Right renal pelvis (tissue), 4 donors: ENCODE measurements around the gene AFAP1L1. TPM values are rescaled to one million over a fixed set of nuclear protein-coding genes. Genes with fewer than 3 reads are reported as not detected.
"Not testable (repeated sequence)": the region's sequence is repeated elsewhere in the genome, so short reads cannot be mapped to it uniquely, and the experiment has no call there.

ENCODE experiments used
- DNase-seq, 4 donors: peaks; one replicate each; pipeline ENCODE4 v3.0.0-alpha.2; 2013; ENCODE audit warnings: low read depth in 4 of 4, low spot score in 3 of 4, missing footprints in 1 of 4
- polyA plus RNA-seq, 4 donors: library from polyadenylated mRNA; unstranded; fragments of 120-200 nt; gene quantifications; one replicate each; pipeline ENCODE4 v1.2.1, GENCODE V29; 2013; ENCODE audit not compliant: insufficient read length in 4 of 4

AFAP1L1 gene
- polyA plus RNA-seq, 4 donors, result 17.1 to 21.4 (median 19.3) TPM

DNA sequence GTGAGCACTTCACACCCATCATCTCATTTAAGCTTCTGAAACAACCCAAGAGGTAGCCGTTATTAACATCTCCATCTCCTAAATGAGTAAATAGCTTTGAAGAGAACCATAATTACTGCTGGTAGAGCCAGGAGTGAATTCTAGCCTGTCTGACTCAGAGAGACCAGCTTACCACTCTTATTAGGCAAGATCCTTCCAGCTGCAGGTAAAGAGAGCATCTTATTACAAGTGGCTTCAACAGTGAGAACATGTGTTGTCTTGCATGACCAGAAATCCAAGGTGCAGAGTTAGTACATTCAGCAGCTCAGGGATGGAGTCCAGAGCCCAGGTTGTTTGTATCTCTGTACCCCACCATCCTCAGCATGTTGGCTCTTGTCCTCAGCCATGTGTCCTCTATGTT lies 10.9 kb upstream of the AFAP1L1 start:
- DNase-seq, result no peak

DNA sequence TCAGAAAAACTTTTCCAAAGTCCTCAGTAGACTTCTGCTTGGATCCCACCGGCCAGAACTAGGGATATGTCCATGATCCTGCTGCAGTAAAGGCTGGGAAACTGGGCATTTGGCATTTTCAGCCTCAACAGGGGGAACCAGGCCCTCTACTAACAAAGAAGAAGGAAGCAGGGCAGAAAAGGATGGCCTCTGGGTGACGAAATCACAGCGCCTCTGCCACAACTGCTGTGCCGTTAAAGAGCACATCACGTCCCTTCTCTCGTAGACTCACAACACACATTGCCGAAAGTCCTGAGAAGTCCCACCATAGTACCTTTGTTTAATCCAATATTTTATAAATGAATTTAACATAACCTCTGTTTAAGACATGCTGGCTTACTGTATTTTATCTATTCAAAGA lies 10.4 kb upstream of the AFAP1L1 start:
- no peak for DNase-seq

DNA sequence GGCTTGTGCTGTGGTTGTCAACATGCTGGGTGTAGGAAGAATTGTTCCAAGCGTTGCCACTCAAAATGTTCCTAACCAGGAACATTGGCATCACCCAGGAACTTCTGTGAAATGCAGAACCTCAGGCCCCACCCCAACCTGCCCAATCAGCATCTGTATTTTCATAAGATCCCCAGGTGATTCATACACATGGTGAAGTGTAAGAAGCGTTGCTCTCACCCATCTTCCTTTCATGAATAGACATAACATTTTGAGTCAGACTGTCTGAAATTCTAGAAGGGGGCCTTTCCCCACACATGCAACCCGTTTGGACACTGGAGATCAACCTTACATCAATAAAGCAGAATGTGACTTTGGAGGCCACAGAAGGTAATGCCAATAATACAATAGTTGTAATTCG lies 9.3 kb upstream of the AFAP1L1 start:
- DNase-seq, result no peak

DNA sequence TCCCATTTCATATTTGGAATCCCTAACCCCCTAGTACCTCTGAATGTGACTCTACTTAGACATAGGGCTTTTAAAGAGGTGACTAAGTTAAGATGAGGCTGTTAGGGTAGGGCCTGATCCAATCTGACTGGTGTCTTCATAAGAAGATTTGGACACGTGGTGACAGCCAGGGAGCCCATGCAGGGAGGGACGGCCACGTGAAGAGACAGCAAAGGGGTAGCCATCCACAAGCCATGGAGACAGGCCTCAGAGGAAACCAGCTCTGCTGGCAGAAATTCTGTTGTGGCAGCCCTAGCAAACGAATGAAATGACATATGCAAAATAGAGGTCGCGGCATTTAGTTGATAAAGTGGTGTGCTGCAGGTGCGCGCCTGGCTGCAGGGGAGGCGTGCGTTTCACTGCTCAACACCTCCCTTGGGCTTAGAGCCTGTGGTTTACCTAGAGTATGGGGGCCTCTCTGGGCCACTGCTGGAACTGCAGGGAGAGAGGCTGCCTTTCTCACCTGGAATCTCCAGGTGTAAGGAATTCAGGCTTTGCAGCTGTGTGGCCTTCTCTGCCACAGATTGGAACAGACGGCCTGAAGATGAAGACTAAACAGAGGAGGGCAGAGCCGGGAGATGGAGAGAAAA lies 7.1 kb upstream of the AFAP1L1 start:
- no peak for DNase-seq

DNA sequence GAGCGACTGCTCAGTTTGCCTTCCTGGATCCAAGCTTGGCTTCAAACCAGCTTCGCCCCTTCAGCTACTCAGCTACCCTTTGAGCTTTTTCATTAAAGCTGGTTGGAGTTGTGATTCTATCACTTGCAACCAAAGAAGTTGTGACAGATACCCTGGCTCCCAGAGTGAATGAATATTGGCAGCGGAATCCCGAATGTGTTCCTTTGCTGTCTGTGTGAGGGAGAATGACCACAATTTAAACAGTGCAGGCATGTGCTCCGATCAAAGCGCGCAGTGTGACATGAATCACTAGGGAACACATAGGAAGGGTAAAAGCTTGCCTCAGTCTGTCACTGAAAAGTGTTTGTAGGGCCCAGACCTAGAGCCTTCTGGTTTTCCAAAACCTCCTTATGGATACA lies 6.6 kb upstream of the AFAP1L1 start:
- DNase-seq, result no peak

DNA sequence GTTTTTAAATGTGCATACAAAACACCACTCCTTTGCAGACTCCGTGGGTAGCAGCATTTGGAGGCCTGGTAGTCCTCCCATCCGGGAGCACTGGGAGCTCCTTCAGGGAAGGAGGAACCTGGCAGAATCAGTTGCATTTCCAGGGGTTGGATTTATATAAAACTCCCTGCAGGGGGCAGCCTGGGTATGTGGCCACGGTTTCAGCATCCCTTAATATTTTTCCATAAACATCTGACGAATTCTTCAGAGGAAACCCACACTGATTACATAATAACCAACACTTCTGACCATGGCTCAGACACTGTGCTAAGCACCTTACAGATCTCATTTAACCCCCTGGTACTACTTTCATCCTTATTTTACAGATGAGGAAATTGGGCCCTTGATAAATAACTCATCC lies 6.1 kb upstream of the AFAP1L1 start:
- DNase-seq, result no peak

DNA sequence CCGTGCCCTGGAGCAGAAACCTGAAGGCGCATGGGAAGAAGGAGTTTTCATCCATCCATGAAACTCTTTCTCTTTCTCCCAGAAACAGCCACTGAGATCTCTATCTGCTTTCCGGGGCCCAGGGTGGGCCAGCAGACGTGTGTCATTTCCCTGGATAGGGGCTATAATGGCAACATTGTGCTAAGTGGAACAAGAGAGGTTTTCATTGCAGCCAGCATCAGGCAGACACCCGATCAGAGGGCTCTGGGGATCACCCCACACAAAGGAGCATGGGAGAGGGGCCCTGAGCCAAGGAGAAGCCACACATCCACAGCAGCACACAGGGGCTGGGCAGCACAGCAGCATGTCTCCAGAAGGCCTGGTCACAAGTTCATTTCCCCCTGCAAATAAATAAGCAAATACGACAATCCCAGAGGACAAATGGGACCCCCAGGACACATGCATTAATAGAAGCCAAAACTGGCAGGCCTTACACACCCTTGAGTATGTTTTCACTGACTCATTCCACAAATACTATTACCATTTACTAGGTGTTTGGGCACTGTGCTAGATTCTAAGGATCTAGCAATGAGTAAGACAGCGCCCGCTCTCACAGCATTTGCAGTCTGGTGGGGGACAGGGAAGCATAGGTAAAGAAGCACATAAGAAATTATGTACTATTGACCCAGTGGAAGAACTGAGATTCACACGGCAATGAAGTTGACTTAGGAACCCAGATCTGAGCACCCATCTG lies 4.3 kb upstream of the AFAP1L1 start:
- no peak for DNase-seq

DNA sequence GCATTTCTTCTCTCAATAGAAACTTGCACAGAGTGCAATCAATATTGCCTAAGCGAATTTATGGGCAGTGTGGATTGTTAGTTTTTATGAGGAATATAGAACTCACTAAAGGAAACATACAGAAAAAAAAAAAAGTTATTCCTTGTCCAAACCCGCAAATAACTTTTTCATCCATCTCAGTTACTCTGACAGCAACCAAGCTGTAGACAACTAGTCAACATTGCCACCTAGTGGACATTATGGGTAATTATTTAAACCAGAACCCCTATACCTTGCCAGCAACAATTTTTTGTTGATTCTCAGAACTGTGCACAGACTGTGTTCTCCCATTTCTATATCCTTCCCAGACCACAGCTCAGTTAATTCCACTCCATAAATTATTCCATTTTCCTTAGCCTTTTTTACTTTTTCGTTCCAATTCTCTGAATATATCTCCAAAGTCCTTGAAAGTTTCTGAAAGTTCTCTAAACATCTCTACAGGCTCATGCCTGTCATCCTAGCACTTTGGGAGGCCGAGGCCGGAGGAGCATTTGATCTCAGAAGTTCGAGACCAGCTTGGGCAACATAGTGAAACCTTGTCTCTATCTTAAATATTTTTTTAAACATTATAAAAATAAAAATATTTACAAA lies 2.6 kb upstream of the AFAP1L1 start:
- no peak for DNase-seq

DNA sequence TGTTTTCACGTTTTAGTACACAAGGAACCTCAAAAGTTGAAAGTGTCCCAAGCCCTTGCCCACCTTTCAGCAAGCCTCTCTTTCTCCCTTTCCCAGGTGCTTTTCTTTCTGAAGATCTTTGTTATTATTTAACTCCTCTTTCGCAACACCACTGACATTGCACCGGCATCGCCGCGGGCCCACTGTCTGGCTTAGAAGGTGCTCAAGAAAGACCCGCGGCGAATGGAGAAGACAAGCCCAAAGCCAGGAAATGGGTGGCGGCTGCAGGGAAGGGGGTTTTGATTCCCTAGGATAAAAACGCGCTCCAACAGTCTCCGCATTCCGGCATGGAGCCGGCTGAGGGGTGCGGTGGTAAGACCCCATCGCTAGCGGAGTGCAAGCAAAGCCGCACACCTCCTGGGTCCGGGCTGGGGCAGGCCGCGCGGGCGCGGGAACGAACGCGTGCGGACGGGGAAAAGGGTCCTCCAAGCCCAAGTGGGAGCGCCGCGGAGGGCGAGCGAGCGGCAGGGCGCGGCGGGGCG lies 404 bp upstream of the AFAP1L1 start:
- DNase-seq, result no peak

DNA sequence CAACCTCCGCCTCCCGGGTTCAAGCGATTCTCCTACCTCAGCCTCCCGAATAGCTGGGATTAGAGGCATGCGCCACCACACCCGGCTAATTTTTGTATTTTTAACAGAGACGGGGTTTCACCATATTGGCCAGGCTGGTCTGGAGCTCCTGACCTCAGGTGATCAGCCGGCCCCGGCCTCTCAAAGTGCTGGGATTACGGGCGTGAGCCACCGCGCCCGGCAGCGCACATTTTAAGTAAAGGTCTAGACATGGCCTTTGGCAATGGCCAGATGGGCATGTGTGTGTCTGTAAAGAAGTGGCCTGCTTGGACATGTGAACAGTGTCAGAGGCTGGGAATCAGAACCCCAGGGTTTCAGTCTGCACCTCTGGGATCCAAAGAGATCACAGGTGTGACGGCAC lies 1.1 kb downstream of the AFAP1L1 start:
- not testable (repeated sequence) for DNase-seq

DNA sequence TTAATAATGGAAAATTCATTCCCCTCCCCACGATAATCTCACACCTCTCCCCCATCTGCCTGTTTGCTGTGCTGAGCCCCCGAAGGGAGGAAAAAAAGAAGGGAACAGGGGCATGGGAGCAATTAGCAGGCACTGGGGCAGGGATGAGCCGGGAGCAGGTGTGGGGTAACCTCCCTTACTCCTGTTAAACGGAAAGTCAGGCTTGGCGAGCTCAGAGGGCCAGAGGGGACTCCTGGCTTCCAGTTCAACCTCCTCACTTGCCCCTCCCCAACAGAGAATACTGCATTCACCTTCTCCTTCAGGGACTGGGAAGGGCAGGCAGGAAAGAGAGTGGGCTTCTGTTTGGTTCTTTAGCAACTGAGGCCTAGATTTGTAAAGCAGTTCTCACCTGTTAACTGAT lies 1.6 kb downstream of the AFAP1L1 start:
- no peak for DNase-seq

DNA sequence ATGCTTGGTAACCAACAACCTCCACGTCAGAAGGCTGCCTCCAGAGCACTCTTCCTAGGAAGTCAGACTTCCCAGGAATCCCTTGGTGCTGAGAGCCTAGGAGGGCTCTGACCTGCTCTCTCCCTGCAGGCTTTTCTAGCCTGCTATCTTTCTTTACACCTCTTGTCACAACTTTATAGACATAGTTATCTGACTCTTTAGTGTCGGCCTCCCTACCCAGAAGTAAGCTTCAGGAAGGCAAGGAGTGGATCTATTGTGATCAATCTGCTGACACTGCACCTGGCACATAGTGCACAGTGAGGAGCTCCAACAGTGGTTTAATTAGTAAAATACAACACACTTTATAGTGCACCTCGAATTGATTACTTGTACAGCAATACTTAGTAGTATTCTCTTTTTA lies 2.3 kb downstream of the AFAP1L1 start:
- no peak for DNase-seq

DNA sequence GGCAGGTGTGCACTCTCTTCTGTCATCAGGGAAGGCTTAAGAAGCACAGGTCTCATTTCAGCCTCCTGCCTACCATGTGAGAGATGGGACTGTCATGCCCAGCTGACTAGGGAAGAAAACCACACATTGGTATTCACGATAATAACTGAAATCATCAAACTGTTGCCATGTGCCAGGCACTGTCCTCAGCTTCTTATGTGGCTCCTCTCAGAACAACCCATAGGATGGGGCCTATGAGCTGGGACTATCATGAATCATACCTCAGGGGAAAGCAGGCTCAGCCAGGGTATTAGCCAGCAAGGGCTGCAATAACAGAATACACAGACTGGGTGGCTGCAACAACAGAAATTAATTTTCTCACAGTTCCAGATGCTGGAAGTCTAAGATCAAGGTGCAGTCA lies 3.3 kb downstream of the AFAP1L1 start:
- no peak for DNase-seq

DNA sequence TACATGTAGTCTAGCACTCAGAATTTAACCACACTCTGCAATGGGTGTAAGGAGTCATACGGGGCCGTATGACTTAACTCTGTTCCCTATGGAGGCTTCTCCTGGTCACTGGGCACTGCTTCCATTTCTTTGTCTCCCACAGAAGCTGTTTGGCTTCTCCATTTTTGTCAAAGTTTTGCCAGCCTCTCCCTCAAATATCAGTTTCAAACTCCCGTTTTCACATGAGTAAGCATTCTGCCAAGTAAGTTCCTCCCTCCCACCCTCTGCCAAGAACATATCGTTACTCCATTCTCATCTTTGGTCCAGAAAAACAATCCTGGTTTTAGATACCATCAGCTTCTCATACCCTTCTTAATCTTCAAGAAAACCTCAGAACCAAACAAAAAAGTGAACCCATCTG lies 6.1 kb downstream of the AFAP1L1 start:
- DNase-seq, result no peak

DNA sequence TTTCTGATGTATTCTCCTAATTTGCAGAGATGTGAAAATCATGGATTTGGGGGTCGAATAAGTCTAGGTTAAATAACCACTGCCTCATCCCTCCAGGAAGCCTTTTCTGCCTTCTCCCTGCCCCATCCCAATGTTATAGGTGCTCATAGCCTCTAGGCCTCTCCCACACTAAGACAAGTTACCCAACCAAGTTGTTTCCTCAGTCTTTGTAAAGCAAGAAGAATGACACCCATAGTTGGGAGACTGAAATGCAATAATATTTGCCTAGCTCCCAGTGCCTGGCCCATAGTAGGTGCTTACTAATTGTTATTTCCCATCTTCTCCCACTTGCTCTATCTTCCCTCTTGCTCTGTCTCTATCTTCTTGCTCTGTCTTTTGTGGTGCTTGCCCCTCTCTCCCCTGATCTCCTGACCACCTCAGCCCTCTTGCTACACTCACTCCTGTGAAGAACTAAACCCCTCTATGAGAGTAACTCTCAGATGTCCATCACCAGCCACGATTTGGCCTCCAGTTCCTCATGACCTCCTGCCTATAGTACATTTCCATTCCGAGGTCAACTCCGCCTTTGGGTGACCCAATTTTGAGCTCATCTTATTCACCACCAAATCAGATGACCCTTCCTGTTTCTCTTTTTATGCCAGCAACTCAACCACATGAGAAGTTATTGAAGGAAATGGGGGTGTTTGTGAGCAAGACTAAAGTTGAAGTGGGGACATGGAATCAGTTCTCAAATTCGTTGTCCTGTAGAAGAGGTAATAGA lies 7.0 kb downstream of the AFAP1L1 start:
- no peak for DNase-seq

DNA sequence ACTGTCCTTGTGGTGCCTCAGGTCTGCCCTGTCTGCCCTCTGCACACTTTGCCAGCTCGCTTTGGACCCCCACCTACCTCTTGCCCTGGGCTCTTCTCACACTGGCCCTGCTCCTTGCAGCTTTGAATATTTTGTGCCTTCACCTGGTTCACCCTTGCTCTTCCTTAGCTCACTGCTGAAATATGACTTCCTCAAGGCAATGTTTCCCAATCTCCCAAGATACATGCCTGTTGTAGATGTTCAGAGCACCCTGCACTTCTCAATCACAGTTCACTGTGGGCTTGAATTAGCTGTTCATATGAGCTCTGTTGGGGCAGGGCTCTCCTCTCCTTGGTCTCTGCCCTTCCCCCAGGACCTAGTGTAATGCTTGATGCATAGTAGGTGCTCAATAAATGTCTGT lies 8.0 kb downstream of the AFAP1L1 start:
- no peak for DNase-seq

DNA sequence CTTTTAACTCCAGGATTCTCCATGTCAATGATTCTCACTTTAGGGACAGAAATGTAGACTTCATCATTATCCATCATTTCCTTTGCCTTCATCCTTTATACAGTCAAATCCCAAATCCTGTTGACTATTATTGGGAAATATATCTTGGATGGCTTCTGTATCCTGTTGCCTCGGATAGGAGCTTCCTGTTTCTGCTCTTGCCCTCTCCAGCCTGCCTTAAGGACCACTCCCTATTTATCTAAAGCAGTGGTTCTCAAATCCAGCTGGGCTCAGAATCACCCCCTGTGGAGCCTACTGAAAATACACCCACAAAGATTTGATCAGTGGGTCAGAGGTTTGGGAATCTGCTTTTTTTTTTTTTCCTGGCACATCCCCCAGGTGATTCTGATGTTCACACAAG lies 8.5 kb downstream of the AFAP1L1 start:
- DNase-seq, result no peak

DNA sequence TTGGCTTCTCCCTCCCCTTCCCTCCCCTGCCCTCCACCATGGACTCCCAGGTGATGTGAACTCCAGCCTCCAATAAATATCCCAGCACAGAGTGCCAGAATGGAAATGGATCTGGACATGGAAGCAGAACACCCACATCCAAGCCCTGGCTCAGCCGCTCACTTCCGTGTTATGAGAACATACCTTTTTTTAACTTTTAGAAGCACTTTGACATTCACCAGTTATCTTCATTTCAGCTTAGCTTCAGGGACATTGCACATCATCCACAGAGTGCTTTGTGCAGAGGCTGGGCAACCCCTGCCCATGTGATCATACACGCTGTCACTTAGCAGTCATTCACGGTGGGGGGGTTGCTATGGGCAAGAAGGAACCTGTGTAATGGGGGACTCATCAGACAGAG lies 9.1 kb downstream of the AFAP1L1 start:
- no peak for DNase-seq

DNA sequence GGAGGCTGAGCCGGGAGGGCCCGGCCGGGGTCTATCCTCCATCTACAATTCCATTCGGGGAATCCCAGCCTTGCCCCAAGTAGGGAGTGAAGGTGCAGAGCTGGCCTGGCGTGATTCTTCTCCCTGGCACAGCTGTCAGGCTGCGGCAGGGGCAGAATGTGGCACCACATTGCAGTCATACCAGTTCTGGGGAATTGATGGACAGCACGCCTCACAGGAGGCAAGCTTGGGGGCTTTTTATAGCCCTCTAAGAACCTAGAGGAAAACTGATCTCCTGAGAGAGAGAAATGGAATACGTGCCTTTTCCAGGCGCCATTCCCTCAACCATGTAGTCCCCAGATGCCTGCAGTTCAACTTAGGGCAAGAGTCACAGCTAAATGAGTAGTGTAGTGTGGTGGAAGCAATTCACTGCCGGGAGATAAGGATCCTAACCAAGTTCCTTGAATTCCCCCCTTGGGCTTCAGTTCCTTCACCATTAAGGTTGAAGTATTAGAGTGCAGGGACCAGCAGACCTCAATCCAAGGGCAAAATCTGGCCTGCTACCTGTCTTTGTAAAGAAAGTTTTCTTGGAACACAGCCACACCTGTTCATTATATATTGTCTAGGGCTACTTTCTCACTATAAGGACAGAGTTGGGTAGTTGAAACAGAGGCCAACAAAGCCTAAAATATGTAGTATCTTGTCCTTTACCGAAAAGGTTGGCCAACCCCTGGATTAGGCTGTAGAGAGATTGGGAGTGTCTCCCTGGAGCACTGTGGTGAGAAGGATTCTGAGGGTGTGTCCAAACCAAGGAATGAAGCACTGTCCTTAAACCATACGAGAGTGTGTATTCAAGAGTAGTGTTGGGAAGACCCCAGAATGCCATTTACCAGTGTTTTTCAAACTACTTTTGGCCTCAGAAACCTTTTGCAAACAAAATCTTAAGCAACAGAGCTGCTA lies 10.6 kb downstream of the AFAP1L1 start:
- no peak for DNase-seq

DNA sequence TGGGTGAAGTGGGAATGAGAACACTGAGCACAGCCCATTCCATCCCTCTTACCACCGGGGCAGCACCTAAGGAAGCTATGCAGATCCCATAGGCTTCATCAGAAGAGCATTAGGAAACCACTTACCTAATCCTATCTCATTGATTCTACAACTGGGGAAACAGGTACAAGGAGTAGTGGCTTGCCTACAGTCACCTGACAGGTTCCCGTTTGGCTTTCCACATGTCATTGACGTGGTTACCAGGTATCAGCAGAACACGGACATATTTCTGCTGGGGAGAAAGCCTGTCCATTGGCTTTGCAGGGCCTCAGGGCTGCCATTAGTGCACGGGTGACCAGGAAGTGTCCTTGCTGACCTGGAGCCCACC lies 11.3 kb downstream of the AFAP1L1 start:
- DNase-seq, result no peak
